Thyroid gland (tissue), 4 donors: ENCODE results near the gene DCDC1. TPM values are rescaled to one million over a fixed set of nuclear protein-coding genes. Genes with fewer than 3 reads are reported as not detected.

Source experiments
- DNase-seq, 2 donors: peaks; one replicate each; pipeline ENCODE4 v3.0.0-alpha.2; 2019
- H3K27ac ChIP-seq, 3 donors: fragments of 200-600 bp; sonication (generic); 1 replicate in 2 of 3; 2 replicates in 1 of 3; pipeline ENCODE4 v1.5.1; 2016 to 2019; ENCODE audit warnings: mild to moderate bottlenecking in 1 of 3, moderate library complexity in 1 of 3
- H3K27me3 ChIP-seq: fragments of 200-600 bp; sonication (generic); one replicate; pipeline ENCODE4 v1.5.1; 2019
- H3K36me3 ChIP-seq, 2 donors: fragments of 200-600 bp; sonication (generic); one replicate each; pipeline ENCODE4 v1.5.1; 2016 to 2019
- H3K4me1 ChIP-seq, 2 donors: fragments of 200-600 bp; sonication (generic); one replicate each; pipeline ENCODE4 v1.5.1; 2017 to 2019
- H3K4me3 ChIP-seq, 3 donors: fragments of 200-600 bp; sonication (generic); replicated peaks in 1 of 3; 1 replicate in 2 of 3; 2 replicates in 1 of 3; pipeline ENCODE4 v1.5.1; 2016; ENCODE audit warnings: mild to moderate bottlenecking in 1 of 3
- H3K9me3 ChIP-seq: fragments of 200-600 bp; sonication (generic); one replicate; pipeline ENCODE4 v1.5.1; 2017
- CTCF ChIP-seq, 6 experiments: fragments of 200-600 bp in 3 of 6; fragments of 450-650 bp in 3 of 6; sonication (generic) in 3 of 6; IDR thresholded peaks; one replicate each; pipeline ENCODE4 v1.5.1; 2016 to 2019; ENCODE audit warnings: antibody characterized with exemption in 6 of 6, mild to moderate bottlenecking in 2 of 6, inconsistent platforms in 1 of 6, moderate library complexity in 1 of 6
- POLR2A ChIP-seq, 2 donors: fragments of 450-650 bp; IDR thresholded peaks; one replicate each; pipeline ENCODE4 v1.6.1; 2017; ENCODE audit warnings: antibody characterized with exemption in 2 of 2, mild to moderate bottlenecking in 2 of 2, moderate library complexity in 1 of 2
- WGBS, 2 donors: methylation state at CpG; one replicate each; pipeline ENCODE4 v1.1.5; 2017; 5-methylcytosine and 5-hydroxymethylcytosine counted together
- intact Hi-C: fragments of 100-400 bp; cut with DNase I; formaldehyde crosslinking; loops from one replicate; pipeline ENCODE4 v1.15.1; 2023
- total RNA-seq, 4 donors: library from RNA; depleted of rRNA; stranded (reverse); fragments of >200 nt; gene quantifications; one replicate each; pipeline ENCODE4 v1.2.3, GENCODE V29; 2016

The DCDC1 gene
- total RNA-seq, 4 donors from 2014 or later = 4.4 to 17.2 (median 9.9) TPM

GRCh38 chr11:31264834-31265233 lies 104.7 kb downstream of the DCDC1 start:
- Histone ChIP-seq H3K27ac (no peak overlapping the region), H3K36me3 (no peaks in the 10 kb centered on the region), H3K27me3 (no peaks in the 10 kb centered on the region), H3K4me3 (no peak overlapping the region), H3K9me3 (no peaks in the 10 kb centered on the region), H3K4me1 (no peaks in the 10 kb centered on the region)
- 90 to 95% methylated on average over 1 of the region's 1 CpG for WGBS, 2 donors
- no peak for DNase-seq
- no peak for TF ChIP-seq POLR2A (IDR thresholded peaks at IDR 0.05)
- TF ChIP-seq CTCF (IDR thresholded peaks at IDR 0.05) = no peak
- intact Hi-C loops = no loop called here

- no peak for DNase-seq
- intact Hi-C loops = no loop called here
- Histone ChIP-seq H3K4me3 (no peak overlapping the region), H3K27ac (no peak overlapping the region), H3K9me3 (no peaks in the 10 kb centered on the region), H3K27me3 (no peaks in the 10 kb centered on the region), H3K4me1 (no peaks in the 10 kb centered on the region), H3K36me3 (no peaks in the 10 kb centered on the region)
- TF ChIP-seq POLR2A (IDR thresholded peaks at IDR 0.05) (no peak), CTCF (IDR thresholded peaks at IDR 0.05) (no peak)
- 69 to 80% methylated on average over 5 of the region's 5 CpGs for WGBS, 2 donors
Observed at GRCh38 chr11:31262761-31263160, 106.8 kb downstream of the DCDC1 start.

GRCh38 chr11:31259797-31260196 lies 109.7 kb downstream of the DCDC1 start:
- WGBS, 2 donors = 60 to 68% methylated on average over 1 of the region's 1 CpG
- Histone ChIP-seq H3K27ac (no peak overlapping the region), H3K4me3 (no peak overlapping the region), H3K4me1 (no peaks in the 10 kb centered on the region), H3K36me3 (no peaks in the 10 kb centered on the region), H3K9me3 (no peaks in the 10 kb centered on the region), H3K27me3 (no peaks in the 10 kb centered on the region)
- DNase-seq = no peak
- TF ChIP-seq CTCF (IDR thresholded peaks at IDR 0.05) (no peak), POLR2A (IDR thresholded peaks at IDR 0.05) (no peak)
- intact Hi-C loops = no loop called here

- Histone ChIP-seq H3K4me1 (no peaks in the 10 kb centered on the region), H3K36me3 (no peaks in the 10 kb centered on the region), H3K27ac (no peak overlapping the region), H3K4me3 (no peak overlapping the region), H3K27me3 (no peaks in the 10 kb centered on the region), H3K9me3 (no peaks in the 10 kb centered on the region)
- intact Hi-C loops = no loop called here
- peak; percentile 3 to 27 for DNase-seq
- TF ChIP-seq CTCF (IDR thresholded peaks at IDR 0.05) (no peak), POLR2A (IDR thresholded peaks at IDR 0.05) (no peak)
Observed at GRCh38 chr11:31254415-31254814, 115.1 kb downstream of the DCDC1 start.

GRCh38 chr11:31248768-31249167 lies 120.8 kb downstream of the DCDC1 start:
- TF ChIP-seq POLR2A (IDR thresholded peaks at IDR 0.05) (no peak), CTCF (IDR thresholded peaks at IDR 0.05) (no peak)
- H3K4me3 ChIP-seq = no peak overlapping the region
- intact Hi-C loops = no loop called here
- H3K4me1 ChIP-seq = no peaks in the 10 kb centered on the region
- no peaks in the 10 kb centered on the region for H3K36me3 ChIP-seq
- DNase-seq = no peak
- H3K27ac ChIP-seq = no peak overlapping the region
- H3K27me3 ChIP-seq = no peaks in the 10 kb centered on the region
- 66 to 74% methylated on average over 1 of the region's 1 CpG for WGBS, 2 donors
- H3K9me3 ChIP-seq = no peaks in the 10 kb centered on the region
